Stimulated activated CD4-positive, alpha-beta T cell treated with anti-CD3 and anti-CD28 coated beads, TNF-alpha, amount 100 ng/mL, for 1 hour (primary cell): ENCODE measurements around the gene ALDH1B1.

Experiments used
- DNase-seq, 3 donors: peaks; one replicate each; pipeline ENCODE4 v3.0.0-alpha.2; 2020; ENCODE audit warnings: low read depth in 3 of 3, low spot score in 1 of 3

Gene ALDH1B1

DNA sequence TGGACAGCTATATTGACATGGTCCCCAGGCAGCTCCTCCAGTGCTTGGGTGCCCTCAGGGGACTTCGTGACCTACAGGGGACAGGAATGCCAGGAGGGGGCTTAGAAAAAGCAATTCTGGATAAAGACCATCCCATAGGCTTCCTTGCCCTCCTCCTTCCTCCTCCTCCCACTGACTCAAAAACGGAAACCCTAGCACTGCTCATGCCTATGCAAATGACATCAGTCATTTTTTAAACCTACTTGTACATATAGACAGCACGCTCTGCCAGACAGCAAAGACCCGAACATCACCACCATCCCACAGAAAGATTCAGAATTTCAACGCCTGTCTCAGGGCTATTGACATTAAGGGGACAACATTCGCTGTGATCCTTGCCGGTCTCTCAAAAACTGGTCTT, 20.8 kb downstream of the ALDH1B1 start:
- DNase-seq: no peak

- no peak for DNase-seq
Measured at GRCh38 chr9:38414040-38414723, 21.7 kb downstream of the ALDH1B1 start.

GRCh38 chr9:38415856-38416255, 23.4 kb downstream of the ALDH1B1 start:
- DNase-seq: no peak

DNA sequence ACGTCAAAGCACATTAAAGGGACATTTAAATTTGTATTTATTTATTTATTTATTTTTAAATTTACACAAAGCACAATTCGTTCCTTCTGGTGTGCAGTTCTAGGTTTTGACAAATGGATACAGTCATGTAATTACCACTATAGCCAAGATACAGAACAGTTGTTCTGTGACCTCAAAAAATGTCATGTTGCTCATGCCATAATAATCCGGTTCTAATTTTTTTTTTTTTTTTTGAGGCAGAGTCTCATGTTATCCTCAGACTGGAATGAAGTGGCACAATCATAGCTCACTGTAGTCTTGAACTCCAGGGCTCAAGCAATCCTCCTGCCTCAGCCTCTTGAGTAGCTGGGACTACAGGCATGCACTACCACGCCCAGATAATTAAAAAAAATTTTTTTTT, 24.0 kb downstream of the ALDH1B1 start:
- DNase-seq: no peak

- peak in 1 of 3 donors; percentile 23 for DNase-seq
Measured at GRCh38 chr9:38417003-38417945, 24.8 kb downstream of the ALDH1B1 start.

DNA sequence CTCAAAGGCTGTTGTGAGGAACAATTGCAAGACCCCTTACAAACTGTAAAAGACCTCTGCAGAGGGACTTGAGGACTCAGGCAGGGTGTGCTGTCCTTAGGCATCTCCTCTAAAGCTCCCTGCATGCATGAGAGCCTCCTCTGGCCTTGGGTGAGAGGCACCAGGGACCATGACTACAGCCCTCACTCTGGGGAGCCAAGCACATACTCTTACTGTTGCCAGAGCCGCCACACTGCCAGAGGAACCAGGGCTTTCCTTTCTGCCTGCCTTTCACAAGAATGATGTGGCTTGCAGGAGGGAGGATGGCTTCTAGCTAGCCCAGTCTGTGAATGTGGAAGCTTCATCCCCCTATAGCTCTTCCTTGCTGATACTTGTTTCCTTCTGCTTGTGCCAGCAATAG, 25.9 kb downstream of the ALDH1B1 start:
- no peak for DNase-seq

GRCh38 chr9:38419181-38419580, 26.7 kb downstream of the ALDH1B1 start:
- DNase-seq: no peak

DNA sequence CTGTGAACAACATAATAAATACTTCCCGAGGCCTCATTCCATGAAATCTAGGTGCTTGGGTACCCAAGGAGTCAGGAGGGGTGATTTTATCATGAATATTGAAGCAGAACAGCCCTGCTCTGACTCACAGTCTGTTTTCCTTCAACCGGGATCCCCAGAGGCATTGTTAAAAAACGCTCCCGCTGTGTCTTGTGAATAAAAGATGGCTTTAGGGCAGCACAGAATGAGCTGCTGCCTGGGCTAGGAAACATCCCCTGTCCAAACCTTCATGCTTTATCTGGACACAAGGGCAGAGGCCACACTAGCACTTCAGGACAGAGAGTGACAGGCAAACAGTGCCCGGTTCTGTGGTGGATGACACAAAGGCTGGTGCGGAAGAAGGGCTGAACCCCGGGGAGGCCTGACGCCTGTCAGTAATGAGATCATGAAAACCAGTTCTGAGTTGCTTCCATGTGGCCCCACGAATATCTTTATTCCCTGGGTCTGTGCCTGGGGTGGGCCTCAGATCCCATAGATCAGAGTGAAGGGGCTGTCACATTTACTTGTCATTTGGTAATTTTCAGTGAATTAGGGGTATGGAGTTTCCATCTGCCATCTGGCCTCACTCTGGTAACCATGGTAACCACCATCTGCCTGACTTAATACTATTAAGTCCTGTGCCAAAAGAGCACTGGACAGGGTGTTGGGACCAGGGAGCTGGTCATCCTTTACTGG, 29.2 kb downstream of the ALDH1B1 start:
- no peak for DNase-seq

DNA sequence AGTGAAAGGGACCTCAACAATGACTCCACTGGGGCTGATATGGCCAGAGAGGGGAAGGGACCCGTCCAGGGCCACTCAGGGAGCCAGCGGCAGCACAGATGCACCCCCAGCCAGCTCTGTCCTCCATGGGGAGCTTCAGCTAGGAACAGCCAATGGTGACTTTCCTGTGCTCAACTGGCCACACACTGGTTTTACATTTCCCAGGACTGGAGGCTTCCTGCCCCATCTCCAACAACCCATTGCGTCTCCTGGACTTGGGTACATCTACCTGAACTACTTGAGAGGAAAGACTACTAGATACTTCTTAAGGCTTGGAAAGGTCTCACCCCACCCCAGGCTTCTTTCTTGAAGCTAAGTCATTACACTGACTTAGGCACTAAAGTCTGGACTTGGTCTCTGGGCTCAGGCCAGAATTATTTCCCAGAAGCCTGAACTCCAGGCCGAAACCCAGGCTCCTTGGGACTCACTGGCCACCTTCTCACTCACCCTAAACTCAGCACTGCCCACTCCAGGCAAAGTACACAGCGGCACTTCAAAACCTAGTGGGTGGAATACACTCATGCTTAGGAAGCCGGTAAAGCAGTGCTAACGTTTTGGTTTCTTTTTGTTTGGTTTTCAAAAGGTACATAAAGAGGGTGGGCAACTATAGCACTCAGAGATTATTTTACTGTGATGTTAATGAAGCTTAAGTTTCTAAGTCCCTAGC, 30.2 kb downstream of the ALDH1B1 start:
- DNase-seq: no peak

DNA sequence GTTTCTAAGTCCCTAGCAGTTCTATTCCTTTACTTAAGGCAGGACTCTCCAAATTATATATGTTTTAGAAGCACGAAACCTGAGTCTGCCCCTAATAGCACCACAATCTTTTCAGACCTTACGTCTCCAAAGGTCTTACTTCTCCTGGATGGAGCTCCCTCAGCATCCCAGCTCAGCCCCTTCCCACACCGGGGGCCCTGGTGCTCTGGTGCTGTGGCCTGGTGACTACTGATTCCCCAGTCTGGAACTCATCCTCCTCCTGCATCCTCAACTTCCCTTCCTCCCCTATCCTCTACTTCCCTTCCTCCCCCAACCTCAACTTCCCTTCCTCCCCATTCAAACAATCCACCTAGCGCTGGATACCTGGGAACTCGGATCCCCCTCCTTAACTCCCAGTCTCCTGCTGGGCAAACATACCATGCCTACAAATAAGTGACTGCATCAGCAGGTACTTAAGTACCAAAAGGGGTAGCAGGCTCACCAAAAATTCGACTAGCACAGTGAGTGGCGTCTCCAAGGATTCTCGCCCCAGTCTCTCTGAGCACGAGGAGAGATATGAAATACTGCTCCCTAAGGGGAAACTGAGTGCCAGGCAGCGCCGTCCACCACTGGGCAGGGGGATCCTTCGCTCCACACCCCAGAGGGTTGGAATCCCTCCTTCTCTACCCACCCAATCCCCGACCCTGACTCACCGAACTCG, 30.9 kb downstream of the ALDH1B1 start:
- DNase-seq: no peak

DNA sequence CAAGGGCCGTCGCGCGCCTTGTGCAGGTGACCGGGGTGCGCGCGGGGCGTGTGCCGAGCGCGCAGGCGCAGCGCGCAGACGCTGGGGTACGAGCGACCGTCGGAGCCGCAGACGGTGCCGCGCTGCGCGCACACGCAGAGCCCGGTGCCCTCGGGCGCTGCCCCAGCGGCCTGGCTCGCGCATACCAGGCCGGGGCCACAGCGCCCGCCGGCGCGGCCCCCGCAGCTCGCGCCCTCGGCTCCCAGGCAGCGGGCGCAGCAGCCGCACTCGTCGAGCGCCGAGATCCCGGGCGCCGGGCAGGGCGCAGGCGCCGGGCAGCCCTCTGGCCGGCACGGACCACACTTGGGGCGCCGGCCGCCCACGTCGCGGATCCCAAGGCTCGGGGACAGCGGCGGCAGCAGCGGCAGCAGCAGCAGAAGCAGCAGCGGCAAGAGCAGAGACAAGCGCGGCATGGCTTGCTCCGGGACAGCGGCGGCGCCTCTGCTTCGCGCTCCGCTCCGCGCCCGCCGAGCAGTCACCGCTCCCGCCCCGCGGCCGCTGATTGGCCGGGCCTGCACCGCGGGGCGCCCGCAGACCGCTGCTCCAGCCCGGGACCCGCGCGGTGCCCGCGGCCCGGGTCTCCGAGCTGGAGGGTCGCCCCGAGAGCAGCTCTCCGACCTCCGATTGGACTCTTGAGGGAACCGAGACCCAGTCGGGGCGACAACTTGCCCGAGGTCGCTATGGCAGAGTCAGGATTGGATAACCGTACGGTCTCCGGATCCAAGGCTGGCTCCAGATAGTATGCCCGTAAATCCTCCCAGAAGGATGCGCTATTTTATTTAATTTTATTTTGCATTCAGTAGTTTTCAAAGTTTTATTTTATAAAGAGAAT, 31.7 kb downstream of the ALDH1B1 start, which contains the start of gene IGFBPL1:
TSS of gene IGFBPL1 (minus strand) at position 482 of the 871 bp plus-strand sequence. CDS start at position 452, 30 bp downstream.
- no peak for DNase-seq

- no peak for DNase-seq
Measured at GRCh38 chr9:38424918-38425317, 32.4 kb downstream of the ALDH1B1 start.

- DNase-seq: no peak
Measured at GRCh38 chr9:38428062-38428461, 35.6 kb downstream of the ALDH1B1 start.

DNA sequence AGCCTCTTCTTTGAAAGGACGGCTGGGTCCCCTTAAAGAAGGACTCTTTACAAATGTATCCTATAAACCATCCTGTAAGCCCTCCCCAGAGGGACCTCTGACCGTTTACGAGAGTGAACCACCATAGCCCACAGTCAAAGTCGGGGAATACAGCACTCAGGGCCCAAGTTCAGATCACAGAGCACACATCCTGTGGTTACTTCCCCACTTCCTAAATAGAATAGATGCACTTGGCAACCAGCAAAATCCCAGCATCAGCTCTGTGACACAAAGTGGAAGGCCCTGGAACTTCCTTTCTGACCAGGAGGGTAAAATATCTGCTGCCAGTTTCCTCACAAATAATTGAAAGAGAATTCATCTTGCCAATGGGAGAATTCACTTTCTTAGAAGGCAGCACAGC, 38.6 kb downstream of the ALDH1B1 start:
- DNase-seq: no peak

GRCh38 chr9:38432922-38433510, 40.5 kb downstream of the ALDH1B1 start:
- DNase-seq: no peak

- no peak for DNase-seq
Measured at GRCh38 chr9:38434365-38434764, 41.9 kb downstream of the ALDH1B1 start.

- DNase-seq: no peak
Measured at GRCh38 chr9:38434853-38435252, 42.4 kb downstream of the ALDH1B1 start.

DNA sequence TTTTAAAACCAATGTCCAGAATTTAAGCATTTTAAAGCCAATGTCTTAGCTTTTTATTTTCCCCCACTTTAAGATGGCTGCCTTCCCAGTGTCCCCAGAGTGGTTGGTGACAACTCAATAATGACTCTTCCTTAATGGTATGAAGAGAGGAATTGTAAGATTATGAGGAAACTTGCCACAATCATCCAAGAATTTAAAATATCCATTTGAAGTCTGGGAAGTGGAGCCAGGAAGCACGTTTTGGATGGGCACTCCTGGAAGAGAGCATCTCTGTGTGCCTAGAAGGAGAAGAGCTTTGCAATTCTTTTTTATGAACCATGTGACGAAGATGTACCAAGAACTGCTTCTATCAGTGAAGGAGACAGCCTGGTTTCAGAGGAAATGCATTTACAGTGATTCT, 43.0 kb downstream of the ALDH1B1 start:
- no peak for DNase-seq

DNA sequence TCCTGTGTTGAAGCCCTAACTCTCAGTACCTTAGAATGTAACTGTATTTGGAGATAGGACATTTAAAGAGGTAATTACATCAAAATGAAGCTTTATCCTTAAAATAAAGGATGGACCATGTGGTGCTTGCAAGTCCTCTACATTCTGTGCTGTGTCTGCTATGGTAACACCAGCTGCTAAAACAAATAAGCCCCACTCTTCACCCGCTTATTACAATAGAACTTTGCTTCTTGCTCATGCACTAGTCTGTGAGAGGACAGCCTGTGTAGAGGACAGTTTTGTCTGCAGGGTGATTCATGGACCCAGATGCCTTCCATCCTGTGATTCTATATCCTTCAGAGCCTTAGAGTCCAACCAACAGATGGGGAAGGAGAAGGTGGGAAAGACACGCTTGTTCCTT, 44.2 kb downstream of the ALDH1B1 start:
- no peak for DNase-seq
